Frontal cortex (tissue), 1 donor: Measurements from ENCODE around the gene MYORG. TPM values are rescaled to one million over a fixed set of nuclear protein-coding genes. Genes with fewer than 3 reads are reported as not detected.

Experiments
- small RNA-seq: library from RNA; depleted of rRNA; stranded (forward); fragments of <200 nt; gene quantifications from one replicate; pipeline ENCODE3, GENCODE V24; 2014
- total RNA-seq: library from RNA; depleted of rRNA; stranded (reverse); fragments of >200 nt; gene quantifications from one replicate; pipeline ENCODE4 v1.2.3, GENCODE V29; 2014

The MYORG gene
- total RNA-seq, 1 donor from 2014 or later: 2.4 TPM

Small RNA genes lying within 50 kb of the gene (small RNA-seq; reads per million reads assigned to genes)
- gene RF00019: not detected

Other genes starting within 250 kb of the MYORG start
- 21.6 TPM for gene UBAP1, start 197.9 kb downstream of the MYORG start, total RNA-seq
- gene KIF24, start 47.6 kb downstream of the MYORG start, total RNA-seq: 1.2 TPM
- gene NUDT2, start 47.3 kb downstream of the MYORG start, total RNA-seq: 15.5 TPM
- gene FAM219A, start 81.7 kb upstream of the MYORG start, total RNA-seq: 22.4 TPM
- gene DNAI1, start 81.9 kb upstream of the MYORG start, total RNA-seq: 1.2 TPM
- 53.4 TPM for gene ENHO, start 146.1 kb upstream of the MYORG start, total RNA-seq
- gene CNTFR, start 212.8 kb upstream of the MYORG start, total RNA-seq: 9.8 TPM
- 6.1 TPM for gene RPP25L, start 235.2 kb upstream of the MYORG start, total RNA-seq
- 165 TPM for gene DCTN3, start 243.6 kb upstream of the MYORG start, total RNA-seq